ENCODE measurements around the gene GEMIN2. TPM values are rescaled to one million over a fixed set of nuclear protein-coding genes. Genes with fewer than 3 reads are reported as not detected.

GEMIN2 gene
- total RNA-seq, 3 donors from 2014 or later (not counting 1 experiment from before 2014, with no cell fraction given): 8.4 to 12.8 (median 10.0) TPM

DNA sequence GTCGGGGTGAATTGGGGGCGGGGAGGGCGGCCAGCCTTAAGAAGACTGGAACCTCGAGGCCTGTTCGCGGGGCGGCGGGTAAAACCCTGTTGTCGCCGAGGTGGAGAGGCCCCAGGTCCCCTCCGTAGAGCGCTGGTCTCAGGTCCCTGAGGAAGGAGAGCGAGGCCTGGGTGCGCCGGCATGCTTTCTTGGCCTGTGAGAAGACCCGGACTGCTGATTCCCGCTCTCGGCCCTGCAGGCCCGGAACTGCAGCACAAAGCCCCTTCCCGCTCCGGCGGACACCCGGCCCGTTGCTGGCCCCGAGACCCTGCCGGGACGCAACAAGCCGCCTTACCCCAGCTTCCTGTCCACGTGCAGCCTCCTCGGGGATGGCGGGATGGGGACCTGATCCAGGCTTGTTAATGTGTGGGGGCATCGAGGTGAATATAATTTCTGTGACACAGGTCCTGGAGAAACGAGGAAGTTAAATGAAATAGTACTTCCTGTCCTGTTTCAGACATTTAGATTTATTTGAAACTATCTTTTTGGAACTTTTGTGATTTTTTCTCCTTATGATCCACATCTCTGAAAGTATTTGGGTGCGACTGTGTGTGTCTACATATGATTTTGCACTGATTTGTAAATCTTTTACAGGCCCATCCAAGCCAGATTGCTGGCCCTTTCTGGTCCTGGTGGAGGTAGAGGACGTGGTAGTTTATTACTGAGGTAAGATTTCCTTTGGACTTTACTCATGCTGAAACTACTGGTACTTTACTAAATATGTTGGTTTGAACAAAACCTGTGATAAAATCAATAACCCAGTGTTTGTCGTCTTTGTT is 61.5 kb downstream of the GEMIN2 start:
- no peak for DNase-seq
- no peaks in the 10 kb centered on the region for H3K9me3 ChIP-seq (ENCODE audit: control insufficient read depth, insufficient read depth, low read length)
- Mint-ChIP-seq H3K4me1 (peaks cover 26 to 37% of the 10 kb centered on the region in 2 donors), H3K4me3 (peak overlapping the region; percentile 99), H3K27ac (peak overlapping the region; percentile 97 to 99), H3K27me3 (ENCODE audit: low read depth in 2 of 2) (no peaks in the 10 kb centered on the region), H3K9me3 (no peaks in the 10 kb centered on the region), H3K36me3 (peaks cover 21% of the 10 kb centered on the region)
- H3K27ac ChIP-seq (ENCODE audit: low read length): peak overlapping the region; percentile 92
- TF ChIP-seq, protein P1, sequence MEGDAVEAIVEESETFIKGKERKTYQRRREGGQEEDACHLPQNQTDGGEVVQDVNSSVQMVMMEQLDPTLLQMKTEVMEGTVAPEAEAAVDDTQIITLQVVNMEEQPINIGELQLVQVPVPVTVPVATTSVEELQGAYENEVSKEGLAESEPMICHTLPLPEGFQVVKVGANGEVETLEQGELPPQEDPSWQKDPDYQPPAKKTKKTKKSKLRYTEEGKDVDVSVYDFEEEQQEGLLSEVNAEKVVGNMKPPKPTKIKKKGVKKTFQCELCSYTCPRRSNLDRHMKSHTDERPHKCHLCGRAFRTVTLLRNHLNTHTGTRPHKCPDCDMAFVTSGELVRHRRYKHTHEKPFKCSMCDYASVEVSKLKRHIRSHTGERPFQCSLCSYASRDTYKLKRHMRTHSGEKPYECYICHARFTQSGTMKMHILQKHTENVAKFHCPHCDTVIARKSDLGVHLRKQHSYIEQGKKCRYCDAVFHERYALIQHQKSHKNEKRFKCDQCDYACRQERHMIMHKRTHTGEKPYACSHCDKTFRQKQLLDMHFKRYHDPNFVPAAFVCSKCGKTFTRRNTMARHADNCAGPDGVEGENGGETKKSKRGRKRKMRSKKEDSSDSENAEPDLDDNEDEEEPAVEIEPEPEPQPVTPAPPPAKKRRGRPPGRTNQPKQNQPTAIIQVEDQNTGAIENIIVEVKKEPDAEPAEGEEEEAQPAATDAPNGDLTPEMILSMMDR (IDR thresholded peaks at IDR 0.05): no peak
- peaks cover 17% of the 10 kb centered on the region for H3K4me1 ChIP-seq (ENCODE audit: control insufficient read depth, insufficient read depth, low read length)
- ATAC-seq: peak; percentile 12 to 15 (median 15)
- peaks cover 41% of the 10 kb centered on the region for H3K36me3 ChIP-seq (ENCODE audit: control insufficient read depth, insufficient read depth, low read length)
- WGBS (ENCODE audit: insufficient coverage): under 1% methylated on average over 36 of the region's 36 CpGs
- intact Hi-C loops (cut with micrococcal nuclease): loop anchor here (1.0 to 10.0 kb wide), 6 partner anchors 53 to 1101 kb away; partner anchors contain the start of genes GEMIN2 and SEC23A
- peak overlapping the region; percentile 86 for H3K4me3 ChIP-seq (ENCODE audit: low read length)
- H3K27me3 ChIP-seq (ENCODE audit: control insufficient read depth, insufficient read depth, low read length): no peaks in the 10 kb centered on the region

DNA sequence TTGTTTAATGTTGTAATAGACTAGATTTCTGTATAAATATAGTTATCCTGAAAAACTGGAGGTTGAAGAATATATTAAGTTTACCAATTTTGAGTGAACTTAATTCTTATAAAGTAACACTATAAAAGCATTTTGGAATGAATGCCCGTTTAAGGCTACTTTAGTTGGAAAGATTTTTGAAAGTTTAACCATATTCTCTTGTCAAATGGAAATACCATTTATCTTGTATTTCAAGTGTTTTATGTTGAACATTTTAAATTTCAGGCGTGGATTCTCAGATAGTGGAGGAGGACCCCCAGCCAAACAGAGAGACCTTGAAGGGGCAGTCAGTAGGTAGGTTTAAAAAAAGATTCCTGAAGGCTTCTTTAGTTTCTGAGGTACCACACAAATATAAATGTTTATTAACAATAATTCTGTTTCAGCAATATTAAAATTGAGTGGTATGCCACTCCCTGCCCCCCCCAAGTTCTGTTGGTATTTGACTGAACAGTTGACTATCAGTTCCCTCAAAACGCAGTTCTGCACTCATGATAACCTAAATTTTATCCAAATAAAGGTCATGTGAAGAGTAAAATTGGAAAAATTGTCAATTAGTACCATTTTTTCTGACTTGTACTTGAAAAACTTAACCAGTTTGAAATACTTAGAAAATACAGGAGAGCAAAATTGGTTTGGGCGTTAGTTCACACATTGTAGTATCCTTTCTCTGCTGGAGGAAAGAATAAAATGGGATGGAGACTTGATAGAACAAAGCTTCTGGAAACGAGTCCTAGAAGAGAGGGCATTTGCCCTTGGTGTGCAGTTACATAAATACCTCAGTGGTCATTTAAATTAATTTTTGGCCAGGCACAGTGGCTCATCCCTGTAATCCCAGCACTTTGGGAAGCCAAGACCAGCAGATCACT is 62.4 kb downstream of the GEMIN2 start:
- Histone ChIP-seq H3K27ac (ENCODE audit: low read length) (peak overlapping the region; percentile 92), H3K9me3 (ENCODE audit: control insufficient read depth, insufficient read depth, low read length) (no peaks in the 10 kb centered on the region), H3K27me3 (ENCODE audit: control insufficient read depth, insufficient read depth, low read length) (no peaks in the 10 kb centered on the region), H3K36me3 (ENCODE audit: control insufficient read depth, insufficient read depth, low read length) (peaks cover 50% of the 10 kb centered on the region), H3K4me1 (ENCODE audit: control insufficient read depth, insufficient read depth, low read length) (peaks cover 17% of the 10 kb centered on the region), H3K4me3 (ENCODE audit: low read length) (no peak overlapping the region)
- H3K36me3 Mint-ChIP-seq: peaks cover 21% of the 10 kb centered on the region
- H3K27me3 Mint-ChIP-seq (ENCODE audit: low read depth in 2 of 2): no peaks in the 10 kb centered on the region
- DNase-seq: no peak
- 92% methylated on average over 2 of the region's 5 CpGs for WGBS (ENCODE audit: insufficient coverage)
- no peak for ATAC-seq
- H3K27ac Mint-ChIP-seq: peak overlapping the region; percentile 97 to 99
- H3K9me3 Mint-ChIP-seq: no peaks in the 10 kb centered on the region
- intact Hi-C loops (cut with micrococcal nuclease): loop anchor here (10.0 kb wide), 1 partner anchor 1102 kb away; no protein-coding TSS in a partner anchor
- peaks cover 26 to 37% of the 10 kb centered on the region in 2 donors for H3K4me1 Mint-ChIP-seq
- peak overlapping the region; percentile 99 for H3K4me3 Mint-ChIP-seq
- TF ChIP-seq, protein P1 (IDR thresholded peaks at IDR 0.05): no peak

DNA sequence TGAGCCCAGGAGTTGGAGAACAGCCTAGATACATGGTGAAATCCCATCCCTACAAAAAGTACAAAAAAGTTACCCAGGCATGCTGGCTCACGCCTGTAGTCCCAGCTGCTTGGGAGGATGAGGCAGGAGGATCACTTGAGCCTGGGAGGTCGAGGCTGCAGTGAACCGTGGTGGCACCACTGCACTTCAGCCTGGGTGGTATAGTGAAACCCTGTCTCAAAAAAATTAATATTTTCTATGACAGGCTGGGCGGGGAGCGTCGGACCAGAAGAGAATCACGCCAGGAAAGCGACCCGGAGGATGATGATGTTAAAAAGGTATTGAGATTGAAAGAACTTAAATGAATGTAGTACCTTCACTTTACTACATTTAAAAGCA is 63.0 kb downstream of the GEMIN2 start:
- no peak overlapping the region for H3K4me3 Mint-ChIP-seq
- peaks cover 26 to 37% of the 10 kb centered on the region in 2 donors for H3K4me1 Mint-ChIP-seq
- H3K4me3 ChIP-seq (ENCODE audit: low read length): no peak overlapping the region
- ATAC-seq (no peak), DNase-seq (no peak)
- no peaks in the 10 kb centered on the region for H3K27me3 ChIP-seq (ENCODE audit: control insufficient read depth, insufficient read depth, low read length)
- H3K9me3 Mint-ChIP-seq: no peaks in the 10 kb centered on the region
- no peak overlapping the region for H3K27ac ChIP-seq (ENCODE audit: low read length)
- intact Hi-C loops (cut with micrococcal nuclease): loop anchor here (10.0 kb wide), 1 partner anchor 1102 kb away; no protein-coding TSS in a partner anchor
- no peaks in the 10 kb centered on the region for H3K27me3 Mint-ChIP-seq (ENCODE audit: low read depth in 2 of 2)
- peak overlapping the region; percentile 35 to 97 for H3K27ac Mint-ChIP-seq
- H3K36me3 Mint-ChIP-seq: peaks cover 21% of the 10 kb centered on the region
- H3K36me3 ChIP-seq (ENCODE audit: control insufficient read depth, insufficient read depth, low read length): peaks cover 55% of the 10 kb centered on the region
- 96% methylated on average over 3 of the region's 9 CpGs for WGBS (ENCODE audit: insufficient coverage)
- H3K9me3 ChIP-seq (ENCODE audit: control insufficient read depth, insufficient read depth, low read length): no peaks in the 10 kb centered on the region
- peaks cover 17% of the 10 kb centered on the region for H3K4me1 ChIP-seq (ENCODE audit: control insufficient read depth, insufficient read depth, low read length)
- TF ChIP-seq, protein P1 (IDR thresholded peaks at IDR 0.05): no peak

Measured in natural killer cell (primary cell).